ENCODE results near the gene HPGD. TPM values are rescaled to one million over a fixed set of nuclear protein-coding genes. Genes with fewer than 3 reads are reported as not detected.

Gene HPGD
- total RNA-seq, 1 experiment from 2014 or later = 1.7 TPM

DNA sequence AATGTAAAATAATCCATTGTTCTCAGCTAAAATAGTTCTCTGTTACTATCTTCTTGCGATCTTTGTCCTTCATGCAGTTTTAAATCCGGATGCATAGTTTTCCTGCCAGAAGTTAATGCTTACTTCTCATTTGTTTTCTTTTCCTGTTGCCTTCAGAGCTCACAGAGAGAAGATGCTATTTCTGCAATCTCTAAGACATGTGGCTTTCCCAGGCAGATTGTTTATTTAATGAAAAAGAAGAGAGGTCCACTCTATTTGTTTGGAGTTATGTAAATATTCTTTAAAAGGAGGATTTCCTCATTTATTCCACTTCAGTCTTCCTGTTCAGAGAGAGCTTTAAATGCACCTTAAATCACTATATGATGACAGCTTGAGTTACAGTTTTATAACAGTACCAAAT, 39.3 kb upstream of the HPGD start:
- H3K36me3 ChIP-seq (ENCODE audit: insufficient read depth, low read length, poor library complexity, severe bottlenecking) = no peaks in the 10 kb centered on the region
- intact Hi-C loops (cut with micrococcal nuclease; ENCODE audit: unreplicated experiment) = no loop called here
- TF ChIP-seq EZH2 (IDR thresholded peaks at IDR 0.05; ENCODE audit: borderline replicate concordance, low read depth, low read length, poor library complexity, severe bottlenecking) = no peak
- TF ChIP-seq, protein P1, sequence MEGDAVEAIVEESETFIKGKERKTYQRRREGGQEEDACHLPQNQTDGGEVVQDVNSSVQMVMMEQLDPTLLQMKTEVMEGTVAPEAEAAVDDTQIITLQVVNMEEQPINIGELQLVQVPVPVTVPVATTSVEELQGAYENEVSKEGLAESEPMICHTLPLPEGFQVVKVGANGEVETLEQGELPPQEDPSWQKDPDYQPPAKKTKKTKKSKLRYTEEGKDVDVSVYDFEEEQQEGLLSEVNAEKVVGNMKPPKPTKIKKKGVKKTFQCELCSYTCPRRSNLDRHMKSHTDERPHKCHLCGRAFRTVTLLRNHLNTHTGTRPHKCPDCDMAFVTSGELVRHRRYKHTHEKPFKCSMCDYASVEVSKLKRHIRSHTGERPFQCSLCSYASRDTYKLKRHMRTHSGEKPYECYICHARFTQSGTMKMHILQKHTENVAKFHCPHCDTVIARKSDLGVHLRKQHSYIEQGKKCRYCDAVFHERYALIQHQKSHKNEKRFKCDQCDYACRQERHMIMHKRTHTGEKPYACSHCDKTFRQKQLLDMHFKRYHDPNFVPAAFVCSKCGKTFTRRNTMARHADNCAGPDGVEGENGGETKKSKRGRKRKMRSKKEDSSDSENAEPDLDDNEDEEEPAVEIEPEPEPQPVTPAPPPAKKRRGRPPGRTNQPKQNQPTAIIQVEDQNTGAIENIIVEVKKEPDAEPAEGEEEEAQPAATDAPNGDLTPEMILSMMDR (conservative IDR thresholded peaks at IDR 0.05; ENCODE audit: low read depth, low read length) = no peak
- no peak overlapping the region for H3K27ac ChIP-seq (ENCODE audit: low read depth, low read length, poor library complexity, severe bottlenecking)
- no peaks in the 10 kb centered on the region for H3K9me3 ChIP-seq (ENCODE audit: low read depth, low read length, poor library complexity, severe bottlenecking)
- H3K4me1 ChIP-seq (ENCODE audit: insufficient read depth, low read length, poor library complexity, severe bottlenecking) = peaks cover 16% of the 10 kb centered on the region
- H3K27me3 ChIP-seq (replicated peaks; ENCODE audit: insufficient read depth, low read depth, low read length, poor library complexity) = no peaks in the 10 kb centered on the region
- CTCF ChIA-PET = no interaction called here
- no TSS peak for BruUV-seq (replicated peaks)
- no peak overlapping the region for H3K4me3 ChIP-seq (ENCODE audit: low read depth, low read length, poor library complexity, severe bottlenecking)
- POLR2A ChIA-PET (ENCODE audit: low non-redundant PET) = no interaction called here
- peak; percentile 72 for DNase-seq (ENCODE audit: low spot score)

DNA sequence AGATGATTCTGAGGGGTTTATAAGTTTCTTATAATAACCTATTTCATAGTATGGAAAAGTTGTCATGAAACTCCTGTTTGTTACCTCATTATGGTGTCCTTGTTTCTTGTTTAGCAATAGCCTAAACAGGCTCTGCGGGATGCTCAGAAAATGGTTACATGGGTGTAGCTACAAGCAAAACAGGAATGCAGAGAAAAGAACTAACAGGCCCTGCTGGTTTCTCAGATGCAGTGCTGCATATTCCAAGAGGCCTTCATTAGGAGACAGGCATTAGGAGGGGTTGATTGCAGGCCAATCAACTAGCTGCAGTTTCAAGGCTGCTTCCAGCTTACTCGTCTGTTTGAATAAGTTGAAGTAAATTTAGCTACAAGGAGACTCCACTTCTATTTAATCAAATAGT, 37.6 kb upstream of the HPGD start:
- DNase-seq (ENCODE audit: low spot score) = no peak
- BruUV-seq (replicated peaks) = no TSS peak
- CTCF ChIA-PET = no interaction called here
- Histone ChIP-seq H3K27me3 (replicated peaks; ENCODE audit: insufficient read depth, low read depth, low read length, poor library complexity) (no peaks in the 10 kb centered on the region), H3K36me3 (ENCODE audit: insufficient read depth, low read length, poor library complexity, severe bottlenecking) (no peaks in the 10 kb centered on the region), H3K4me1 (ENCODE audit: insufficient read depth, low read length, poor library complexity, severe bottlenecking) (peaks cover 16% of the 10 kb centered on the region), H3K4me3 (ENCODE audit: low read depth, low read length, poor library complexity, severe bottlenecking) (no peak overlapping the region), H3K27ac (ENCODE audit: low read depth, low read length, poor library complexity, severe bottlenecking) (no peak overlapping the region), H3K9me3 (ENCODE audit: low read depth, low read length, poor library complexity, severe bottlenecking) (no peaks in the 10 kb centered on the region)
- intact Hi-C loops (cut with micrococcal nuclease; ENCODE audit: unreplicated experiment) = no loop called here
- POLR2A ChIA-PET (ENCODE audit: low non-redundant PET) = no interaction called here
- TF ChIP-seq EZH2 (IDR thresholded peaks at IDR 0.05; ENCODE audit: borderline replicate concordance, low read depth, low read length, poor library complexity, severe bottlenecking) = no peak
- TF ChIP-seq, protein P1 (conservative IDR thresholded peaks at IDR 0.05; ENCODE audit: low read depth, low read length) = no peak

DNA sequence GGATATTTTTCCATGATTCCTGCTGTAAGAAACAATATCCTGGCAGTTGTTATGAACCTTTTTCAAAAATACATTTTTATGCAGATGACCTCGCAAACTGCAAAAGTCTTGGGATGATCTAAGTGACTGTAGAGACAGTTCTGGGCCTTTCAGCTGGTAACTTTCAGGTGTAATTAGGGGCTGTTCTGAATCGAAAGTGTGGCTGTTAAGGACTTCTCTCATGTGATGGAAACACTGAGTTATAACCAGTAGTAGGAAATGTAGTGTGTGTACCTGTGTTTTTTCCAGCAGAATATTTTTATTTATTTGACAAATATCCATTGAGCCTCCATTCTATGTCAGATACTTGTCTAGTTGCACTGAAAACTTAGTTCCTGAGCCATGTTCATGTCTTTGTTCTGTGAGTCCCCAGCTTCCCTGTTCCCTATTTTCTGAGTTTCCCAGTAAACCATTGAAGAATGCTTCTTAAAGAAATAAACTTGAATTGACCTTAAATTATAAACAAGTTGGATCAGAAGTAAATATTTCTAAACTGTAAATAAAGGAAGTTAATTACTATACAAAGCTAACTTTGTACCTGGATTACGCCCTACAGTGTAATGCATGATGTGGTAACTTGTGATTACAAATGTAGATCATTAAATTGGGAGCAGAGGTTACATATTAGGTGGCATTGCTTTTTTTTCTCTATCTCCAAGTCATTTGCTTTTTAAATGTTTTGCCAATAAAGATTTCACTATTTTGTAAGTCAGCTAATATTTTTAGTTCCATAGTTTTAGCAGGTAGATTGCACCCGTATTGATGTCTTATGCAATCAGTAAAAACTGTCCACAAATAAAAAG, 33.7 kb upstream of the HPGD start:
- POLR2A ChIA-PET (ENCODE audit: low non-redundant PET) = no interaction called here
- Histone ChIP-seq H3K27ac (ENCODE audit: low read depth, low read length, poor library complexity, severe bottlenecking) (no peak overlapping the region), H3K9me3 (ENCODE audit: low read depth, low read length, poor library complexity, severe bottlenecking) (no peaks in the 10 kb centered on the region), H3K4me1 (ENCODE audit: insufficient read depth, low read length, poor library complexity, severe bottlenecking) (peaks cover 5% of the 10 kb centered on the region), H3K27me3 (replicated peaks; ENCODE audit: insufficient read depth, low read depth, low read length, poor library complexity) (no peaks in the 10 kb centered on the region), H3K36me3 (ENCODE audit: insufficient read depth, low read length, poor library complexity, severe bottlenecking) (no peaks in the 10 kb centered on the region), H3K4me3 (ENCODE audit: low read depth, low read length, poor library complexity, severe bottlenecking) (no peak overlapping the region)
- no TSS peak for BruUV-seq (replicated peaks)
- no peak for TF ChIP-seq EZH2 (IDR thresholded peaks at IDR 0.05; ENCODE audit: borderline replicate concordance, low read depth, low read length, poor library complexity, severe bottlenecking)
- TF ChIP-seq, protein P1 (conservative IDR thresholded peaks at IDR 0.05; ENCODE audit: low read depth, low read length) = no peak
- DNase-seq (ENCODE audit: low spot score) = no peak
- CTCF ChIA-PET = interaction anchor here (0.7 kb wide), 1 partner anchor 1981 kb away, joined by 3 read pairs; no protein-coding TSS in a partner anchor
- intact Hi-C loops (cut with micrococcal nuclease; ENCODE audit: unreplicated experiment) = no loop called here
